ENCODE results near the gene PSMC6. TPM values are rescaled to one million over a fixed set of nuclear protein-coding genes. Genes with fewer than 3 reads are reported as not detected.

Gene PSMC6
- total RNA-seq = 10 to 100 TPM; 69.3 to 79.7 (median 75.9) TPM

- DNase-seq (ENCODE audit: low spot score in 2 of 2) = peak; percentile 93 to 99
- WGBS, 2 donors = 1% methylated on average over 43 of the region's 43 CpGs
- intact Hi-C loops (cut with DNase I; ENCODE audit: low total_unique reads) = no loop called here
- TF ChIP-seq CTCF (IDR thresholded peaks at IDR 0.05) = no peak
- TF ChIP-seq POLR2A (IDR thresholded peaks at IDR 0.05) = no peak
- H3K4me3 ChIP-seq (ENCODE audit: low read depth, poor library complexity, severe bottlenecking) = peak within 1 kb of the TSS; percentile 81
Observed at GRCh38 chr14:52706724-52707706, at the start of gene PSMC6. PSMC6 (plus strand) TSS chr14:52707200; CDS start chr14:52707220, 20 bp downstream.

- H3K4me3 ChIP-seq (ENCODE audit: low read depth, poor library complexity, severe bottlenecking) = no peak overlapping the region
- intact Hi-C loops (cut with DNase I; ENCODE audit: low total_unique reads) = no loop called here
- no peak for DNase-seq (ENCODE audit: low spot score in 2 of 2)
- TF ChIP-seq CTCF (IDR thresholded peaks at IDR 0.05) = no peak
- TF ChIP-seq POLR2A (IDR thresholded peaks at IDR 0.05) = no peak
Observed at GRCh38 chr14:52660325-52660724, 46.7 kb upstream of the PSMC6 start.

GRCh38 chr14:52660832-52661231 lies 46.2 kb upstream of the PSMC6 start:
- 68 to 74% methylated on average over 1 of the region's 1 CpG for WGBS, 2 donors
- intact Hi-C loops (cut with DNase I; ENCODE audit: low total_unique reads) = no loop called here
- TF ChIP-seq POLR2A (IDR thresholded peaks at IDR 0.05) (no peak), CTCF (IDR thresholded peaks at IDR 0.05) (no peak)

GRCh38 chr14:52661314-52661713 lies 45.7 kb upstream of the PSMC6 start:
- TF ChIP-seq CTCF (IDR thresholded peaks at IDR 0.05) (no peak), POLR2A (IDR thresholded peaks at IDR 0.05) (no peak)
- no peak for DNase-seq (ENCODE audit: low spot score in 2 of 2)
- intact Hi-C loops (cut with DNase I; ENCODE audit: low total_unique reads) = no loop called here
- H3K4me3 ChIP-seq (ENCODE audit: low read depth, poor library complexity, severe bottlenecking) = no peak overlapping the region
- 93 to 100% methylated on average over 2 of the region's 2 CpGs for WGBS, 2 donors

More at GRCh38 chr14:52660832-52661231, 46.2 kb upstream of the PSMC6 start:
- no peak overlapping the region for H3K4me3 ChIP-seq (ENCODE audit: low read depth, poor library complexity, severe bottlenecking)
- DNase-seq (ENCODE audit: low spot score in 2 of 2) = no peak

GRCh38 chr14:52663850-52664249 lies 43.1 kb upstream of the PSMC6 start:
- WGBS, 2 donors = 97 to 98% methylated on average over 2 of the region's 2 CpGs

More at GRCh38 chr14:52663850-52664249, 43.1 kb upstream of the PSMC6 start:
- no peak for DNase-seq (ENCODE audit: low spot score in 2 of 2)
- intact Hi-C loops (cut with DNase I; ENCODE audit: low total_unique reads) = no loop called here
- no peak for TF ChIP-seq POLR2A (IDR thresholded peaks at IDR 0.05)
- no peak for TF ChIP-seq CTCF (IDR thresholded peaks at IDR 0.05)
- H3K4me3 ChIP-seq (ENCODE audit: low read depth, poor library complexity, severe bottlenecking) = no peak overlapping the region
